Progenitor cell of endocrine pancreas (in vitro differentiated cells): ENCODE data around the gene GLIS1. TPM values are rescaled to one million over a fixed set of nuclear protein-coding genes. Genes with fewer than 3 reads are reported as not detected.
"Not testable (repeated sequence)": the region's sequence is repeated elsewhere in the genome, so short reads cannot be mapped to it uniquely, and the experiment has no call there.

Experiments
- DNase-seq: peaks from one replicate; pipeline ENCODE4 v3.0.0; 2021; ENCODE audit warnings: low spot score; ENCODE audit not compliant: unreplicated experiment
- H3K27ac Mint-ChIP-seq: 2 replicates; pipeline ENCODE4 v1.8.0; 2021; ENCODE audit warnings: mild to moderate bottlenecking, moderate library complexity, mixed read lengths
- H3K27me3 Mint-ChIP-seq: 2 replicates; pipeline ENCODE4 v1.8.0; 2021; ENCODE audit warnings: mixed read lengths
- H3K36me3 Mint-ChIP-seq: 2 replicates; pipeline ENCODE4 v1.8.0; 2022; ENCODE audit warnings: mixed read lengths; ENCODE audit not compliant: insufficient read depth
- H3K4me1 Mint-ChIP-seq: 2 replicates; pipeline ENCODE4 v1.8.0; 2021; ENCODE audit warnings: low read depth, mixed read lengths
- H3K4me3 Mint-ChIP-seq: 2 replicates; pipeline ENCODE4 v1.8.0; 2021; ENCODE audit warnings: low read depth, mild to moderate bottlenecking, moderate library complexity, mixed read lengths
- H3K9me3 Mint-ChIP-seq: 2 replicates; pipeline ENCODE4 v1.8.0; 2021; ENCODE audit warnings: low read depth, mixed read lengths
- CTCF ChIP-seq: fragments of 200-600 bp; sonication (generic); IDR thresholded peaks from one replicate; pipeline ENCODE4 v1.5.0; 2021; ENCODE audit warnings: antibody characterized with exemption, mild to moderate bottlenecking; ENCODE audit not compliant: unreplicated experiment
- total RNA-seq: library from RNA; stranded (reverse); gene quantifications from 2 replicates; pipeline ENCODE4 v1.2.1, GENCODE V29; 2021

The GLIS1 gene
- total RNA-seq, 1 donor from 2014 or later: not detected

DNA sequence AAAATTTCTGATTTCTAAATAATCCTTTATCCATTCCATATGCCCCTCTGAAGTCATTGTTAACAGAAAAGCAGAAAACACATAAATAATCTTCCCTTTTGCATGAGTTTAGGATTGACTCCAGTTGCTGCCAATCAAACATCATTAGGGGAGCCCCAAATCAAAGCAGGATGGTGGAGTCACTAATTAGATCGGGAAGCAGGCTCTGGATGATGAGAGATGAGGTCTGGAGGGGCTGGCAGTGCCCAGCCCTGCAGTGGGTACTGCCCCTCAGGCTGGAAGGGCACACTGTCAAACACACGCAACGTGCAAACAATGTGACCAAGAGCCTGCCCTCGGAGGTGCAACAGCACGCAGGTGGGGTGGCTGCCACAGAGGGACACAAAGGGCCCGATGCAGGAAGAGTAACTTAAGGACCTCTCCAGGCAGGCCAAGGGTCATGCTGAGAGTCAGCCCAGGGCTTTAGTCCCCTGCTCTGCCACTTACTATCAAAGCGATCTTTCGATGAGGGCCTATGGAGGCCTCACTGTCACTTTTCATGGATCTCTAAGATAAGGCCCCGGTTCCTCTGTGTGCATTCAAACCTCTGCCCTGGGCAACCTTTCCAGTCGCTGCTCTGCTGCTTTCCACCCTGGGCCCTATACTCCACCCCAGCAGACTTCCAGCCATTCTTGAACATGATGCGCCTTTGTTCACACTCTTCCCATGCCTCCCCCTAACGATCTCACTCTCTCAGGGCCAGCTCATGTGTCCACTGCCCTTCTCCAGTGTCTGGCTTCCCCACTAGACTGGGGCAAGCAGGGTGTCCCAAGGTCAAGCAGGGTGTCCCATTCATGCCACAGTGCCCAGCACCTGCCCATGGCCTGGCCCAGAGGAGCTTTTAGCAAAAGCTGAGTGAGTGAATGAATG is 180.9 kb downstream of the GLIS1 start:
- DNase-seq: no peak
- Mint-ChIP-seq H3K4me3 (no peak overlapping the region), H3K9me3 (no peaks in the 10 kb centered on the region), H3K27me3 (peaks cover 27% of the 10 kb centered on the region), H3K27ac (peak overlapping the region; percentile 31), H3K4me1 (no peaks in the 10 kb centered on the region), H3K36me3 (no peaks in the 10 kb centered on the region)
- TF ChIP-seq CTCF: no peak

- no peak for DNase-seq
Observed at GRCh38 chr1:53557369-53557768, 181.6 kb downstream of the GLIS1 start.

GRCh38 chr1:53556657-53557227 is 182.2 kb downstream of the GLIS1 start:
- no peaks in the 10 kb centered on the region for H3K4me1 Mint-ChIP-seq
- no peak overlapping the region for H3K4me3 Mint-ChIP-seq
- peaks cover 21% of the 10 kb centered on the region for H3K27me3 Mint-ChIP-seq
- no peak for TF ChIP-seq CTCF
- H3K27ac Mint-ChIP-seq: no peak overlapping the region
- DNase-seq: no peak
- no peaks in the 10 kb centered on the region for H3K36me3 Mint-ChIP-seq
- no peaks in the 10 kb centered on the region for H3K9me3 Mint-ChIP-seq

More at GRCh38 chr1:53557369-53557768, 181.6 kb downstream of the GLIS1 start:
- Mint-ChIP-seq H3K4me1 (no peaks in the 10 kb centered on the region), H3K27me3 (peaks cover 22% of the 10 kb centered on the region), H3K27ac (no peak overlapping the region), H3K9me3 (no peaks in the 10 kb centered on the region), H3K36me3 (no peaks in the 10 kb centered on the region), H3K4me3 (no peak overlapping the region)
- TF ChIP-seq CTCF: no peak

DNA sequence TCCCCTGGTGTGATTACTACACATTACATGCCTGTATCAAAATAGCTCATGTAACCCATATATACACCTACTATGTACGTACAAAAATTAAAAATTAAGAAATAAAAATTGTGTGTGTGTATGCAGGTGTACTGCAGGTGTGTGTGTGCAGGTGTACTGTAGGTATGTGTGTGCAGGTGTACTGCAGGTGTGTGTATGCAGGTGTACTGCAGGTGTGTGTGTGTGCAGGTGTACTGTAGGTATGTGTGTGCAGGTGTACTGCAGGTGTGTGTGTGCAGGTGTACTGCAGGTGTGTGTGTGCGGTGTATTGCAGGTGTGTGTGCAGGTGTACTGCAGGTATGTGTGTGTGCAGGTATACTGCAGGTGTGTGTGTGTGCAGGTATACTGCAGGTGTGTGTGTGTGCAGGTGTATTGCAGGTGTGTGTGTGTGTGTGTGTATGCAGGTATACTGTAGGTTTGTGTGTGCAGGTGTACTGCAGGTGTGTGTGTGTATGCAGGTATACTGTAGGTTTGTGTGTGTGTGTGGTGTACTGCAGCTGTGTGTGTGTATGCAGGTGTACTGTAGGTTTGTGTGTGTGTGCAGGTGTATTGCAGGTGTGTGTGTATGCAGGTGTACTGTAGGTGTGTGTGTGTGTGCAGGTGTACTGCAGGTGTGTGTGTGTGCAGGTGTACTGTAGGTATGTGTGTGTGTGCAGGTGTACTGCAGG is 183.2 kb downstream of the GLIS1 start:
- DNase-seq, H3K4me1 Mint-ChIP-seq, H3K36me3 Mint-ChIP-seq, H3K9me3 Mint-ChIP-seq, H3K4me3 Mint-ChIP-seq, H3K27ac Mint-ChIP-seq: not testable (repeated sequence)
- H3K27me3 Mint-ChIP-seq: peaks cover 22% of the 10 kb centered on the region

DNA sequence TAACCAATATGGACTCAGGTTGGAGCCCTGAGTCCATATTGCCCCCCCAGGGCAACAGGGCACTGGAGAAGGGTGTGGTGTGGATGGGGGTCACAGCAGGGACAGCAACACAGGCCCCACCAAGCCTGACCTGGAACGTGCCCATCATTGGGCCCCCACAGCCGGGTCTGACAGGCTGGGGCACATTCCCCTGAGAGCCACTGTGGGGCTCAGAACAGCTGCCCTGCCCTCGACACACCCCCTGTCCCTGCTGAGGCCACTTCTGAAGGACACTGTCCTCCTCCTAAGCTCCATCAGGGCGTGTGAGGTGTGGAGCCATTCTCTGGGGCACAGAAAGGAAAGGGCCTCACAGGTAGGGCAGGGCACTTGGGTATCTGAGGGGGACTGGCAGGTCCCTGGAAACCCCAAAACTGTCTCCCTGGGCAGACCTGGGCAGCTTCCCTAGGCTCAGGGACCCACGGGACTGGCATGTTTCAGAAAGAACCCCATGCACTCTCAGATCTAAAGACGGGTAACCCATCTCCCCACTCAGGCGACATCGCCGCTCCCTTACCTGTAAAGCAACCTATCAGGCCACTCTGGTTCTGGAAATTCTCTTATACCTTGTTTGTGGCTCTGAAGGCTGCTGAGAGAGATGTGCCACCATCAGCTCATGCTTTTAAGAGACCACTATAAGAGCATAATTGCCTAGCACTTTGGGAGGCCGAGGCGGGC is 184.2 kb downstream of the GLIS1 start:
- Mint-ChIP-seq H3K27ac (no peak overlapping the region), H3K4me1 (no peaks in the 10 kb centered on the region), H3K9me3 (no peaks in the 10 kb centered on the region), H3K4me3 (no peak overlapping the region), H3K36me3 (no peaks in the 10 kb centered on the region), H3K27me3 (peaks cover 20% of the 10 kb centered on the region)
- no peak for DNase-seq
- TF ChIP-seq CTCF: no peak
